COLO668 (cell line): ENCODE measurements around the gene TSSK2.

Experiments used
- DNase-seq: peaks from one replicate; lab custom pipeline; 2025; ENCODE audit not compliant: unreplicated experiment; lab: John Stamatoyannopoulos, UW

The TSSK2 gene

GRCh38 chr22:19167106-19167869 lies 36.2 kb downstream of the TSSK2 start:
- no peak for DNase-seq

- DNase-seq = peak; percentile 64
These were observed 37.2 kb downstream of the TSSK2 start for GRCh38 chr22:19168088-19168890.

GRCh38 chr22:19169002-19169946 lies 38.2 kb downstream of the TSSK2 start:
- peak; percentile 31 for DNase-seq

- DNase-seq = no peak
These were observed 38.8 kb downstream of the TSSK2 start for GRCh38 chr22:19169947-19170318.

- no peak for DNase-seq
These were observed 41.3 kb downstream of the TSSK2 start for GRCh38 chr22:19172213-19173046.

GRCh38 chr22:19173047-19174035 lies 42.2 kb downstream of the TSSK2 start:
- no peak for DNase-seq

GRCh38 chr22:19174106-19175025 lies 43.3 kb downstream of the TSSK2 start:
- no peak for DNase-seq

- no peak for DNase-seq
These were observed 44.0 kb downstream of the TSSK2 start for GRCh38 chr22:19175026-19175601.

- DNase-seq = no peak
These were observed 44.6 kb downstream of the TSSK2 start for GRCh38 chr22:19175602-19176174.

- no peak for DNase-seq
These were observed 45.1 kb downstream of the TSSK2 start for GRCh38 chr22:19176175-19176643.

GRCh38 chr22:19176732-19177131 lies 45.6 kb downstream of the TSSK2 start:
- no peak for DNase-seq

- no peak for DNase-seq
These were observed 46.3 kb downstream of the TSSK2 start for GRCh38 chr22:19177164-19178064.

GRCh38 chr22:19178065-19178656 lies 47.1 kb downstream of the TSSK2 start:
- DNase-seq = peak; percentile 67

- DNase-seq = peak; percentile 89
These were observed 47.8 kb downstream of the TSSK2 start, which contains the start of gene SLC25A1 for GRCh38 chr22:19178657-19179496. Gene SLC25A1, minus strand, starts transcription at chr22:19178736. Its CDS starts 63 bp downstream, at chr22:19178673.
